GM12891 (cell line): ENCODE results near the gene CATSPERE.

Experiments
- POLR2A ChIP-seq: IDR thresholded peaks from 2 replicates; pipeline ENCODE4 v1.6.1; 2011; ENCODE audit warnings: low read depth, low read length, control low read depth
- POLR2AphosphoS5 ChIP-seq: IDR thresholded peaks from 2 replicates; pipeline ENCODE4 v1.6.1; 2011; ENCODE audit warnings: low read depth, low read length, control low read depth
- SPI1 ChIP-seq: IDR thresholded peaks from 2 replicates; pipeline ENCODE4 v1.6.1; 2011; ENCODE audit warnings: low read depth, low read length, control low read depth

- TF ChIP-seq POLR2A (no peak), SPI1 (no peak), POLR2AphosphoS5 (no peak)
Observed at GRCh38 chr1:244678697-244679096, 217.6 kb downstream of the CATSPERE start.
